A549 (cell line): ENCODE data around the gene PATE2. TPM values are rescaled to one million over a fixed set of nuclear protein-coding genes. Genes with fewer than 3 reads are reported as not detected.

Source experiments
- ATAC-seq, 2 experiments: fragments of 200-7000 bp in 1 of 2; fragments of >200 bp in 1 of 2; cut with Nextera tagmentation in 1 of 2; cut with Tn5 transposase in 1 of 2; 3 replicates each; pipeline versions ENCODE4 v1.8.0 to v1.9.1; 2018 to 2020; ENCODE audit warnings: mild to moderate bottlenecking in 1 of 2, moderate library complexity in 1 of 2
- CTCF ChIA-PET: fragments of 300-600 bp; sonication (Branson Sonifier 250); formaldehyde crosslinking; extraction: SDS; loops from one replicate; lab custom pipeline; 2021; ENCODE audit warnings: antibody characterized with exemption, inconsistent platforms; lab: Yijun Ruan, JAX
- POLR2A ChIA-PET: fragments of 350-600 bp; formaldehyde crosslinking; extraction: SDS; loops from one replicate; lab custom pipeline; 2021; ENCODE audit warnings: antibody characterized with exemption, inconsistent platforms; lab: Yijun Ruan, JAX
- DNase-seq, 2 experiments: peaks; one replicate each; pipeline versions ENCODE4 v3.0.0 to v3.0.0-alpha.2; 2011 to 2016; ENCODE audit warnings: low read depth in 1 of 2, low spot score in 1 of 2
- FAIRE-seq: peaks from 2 replicates; lab custom pipeline; 2011; peaks lifted over from hg19 to GRCh38; lab: Jason Lieb, UNC
- H3K27ac ChIP-seq, 2 experiments: fragments of >200 bp; sonication (Bioruptor Twin); formaldehyde crosslinking; 3 replicates each; pipeline ENCODE4 v1.5.1; 2016 to 2017
- H3K4me1 ChIP-seq: fragments of >200 bp; sonication (Bioruptor Twin); formaldehyde crosslinking; 3 replicates; pipeline ENCODE4 v1.6.1; 2016
- H3K4me2 ChIP-seq: fragments of >200 bp; sonication (Bioruptor Twin); formaldehyde crosslinking; 3 replicates; pipeline ENCODE4 v1.6.1; 2016
- H3K4me3 ChIP-seq: fragments of >200 bp; sonication (Bioruptor Twin); formaldehyde crosslinking; 3 replicates; pipeline ENCODE4 v1.5.1; 2016
- H3K9me3 ChIP-seq: fragments of >200 bp; sonication (Bioruptor Twin); formaldehyde crosslinking; 3 replicates; pipeline ENCODE4 v1.6.1; 2016
- BHLHE40 ChIP-seq: IDR thresholded peaks from 2 replicates; pipeline ENCODE4 v1.6.1; 2012; ENCODE audit warnings: low read depth, low read length, inconsistent platforms
- CBX2 ChIP-seq: fragments of 200-600 bp; sonication (generic); IDR thresholded peaks from 2 replicates; pipeline ENCODE4 v1.6.1; 2016; ENCODE audit warnings: low read depth, mild to moderate bottlenecking, borderline replicate concordance
- CHD2 ChIP-seq: fragments of 150-350 bp; IDR thresholded peaks from 2 replicates; pipeline ENCODE4 v1.6.1; 2014; ENCODE audit warnings: low read length; ENCODE audit not compliant: partially characterized antibody
- FOSB ChIP-seq: fragments of 250-450 bp; sonication (Bioruptor Pico); IDR thresholded peaks from 2 replicates; pipeline ENCODE4 v1.5.0; 2020; ENCODE audit warnings: mild to moderate bottlenecking, moderate library complexity
- FOSL2 ChIP-seq, 2 experiments: fragments of 450-650 bp in 1 of 2; fragments of >200 bp in 1 of 2; sonication (Bioruptor Twin) in 1 of 2; formaldehyde crosslinking; IDR thresholded peaks; 2 replicates each; pipeline versions ENCODE4 v1.5.0 to v1.6.1; 2016 to 2020; ENCODE audit warnings: mild to moderate bottlenecking in 1 of 2, moderate library complexity in 1 of 2
- FOXS1 ChIP-seq: fragments of 250-450 bp; sonication (Bioruptor Pico); IDR thresholded peaks from 2 replicates; pipeline ENCODE4 v1.5.0; 2020; ENCODE audit warnings: mild to moderate bottlenecking, moderate library complexity
- GATA3 ChIP-seq: IDR thresholded peaks from 2 replicates; pipeline ENCODE4 v1.6.1; 2012; ENCODE audit warnings: borderline replicate concordance
- HDAC2 ChIP-seq: fragments of 200-600 bp; sonication (generic); IDR thresholded peaks from 2 replicates; pipeline ENCODE4 v1.6.1; 2016
- KDM5A ChIP-seq: fragments of 200-600 bp; sonication (generic); IDR thresholded peaks from 2 replicates; pipeline ENCODE4 v1.6.1; 2016; ENCODE audit warnings: antibody characterized with exemption, mild to moderate bottlenecking
- MAFK ChIP-seq: fragments of 450-650 bp; IDR thresholded peaks from 2 replicates; pipeline ENCODE4 v1.6.1; 2014; ENCODE audit not compliant: partially characterized antibody
- NPAS2 ChIP-seq: fragments of 250-450 bp; sonication (Bioruptor Pico); IDR thresholded peaks from 2 replicates; pipeline ENCODE4 v1.8.0; 2022; ENCODE audit warnings: mild to moderate bottlenecking, moderate library complexity, borderline replicate concordance
- PHF8 ChIP-seq: fragments of 200-600 bp; sonication (generic); IDR thresholded peaks from 2 replicates; pipeline ENCODE4 v1.6.1; 2016; ENCODE audit warnings: low read depth, mild to moderate bottlenecking, antibody characterized with exemption, moderate library complexity, borderline replicate concordance
- POLR2AphosphoS2 ChIP-seq: conservative IDR thresholded peaks from 2 replicates; pipeline ENCODE4 v1.6.1; 2012; ENCODE audit warnings: low read length, improper control_type of control experiment, inconsistent platforms
- RARB ChIP-seq: fragments of 250-450 bp; sonication (Bioruptor Pico); IDR thresholded peaks from 2 replicates; pipeline ENCODE4 v1.8.0; 2021; ENCODE audit warnings: mild to moderate bottlenecking, moderate library complexity
- RCOR1 ChIP-seq: fragments of 150-350 bp; IDR thresholded peaks from 2 replicates; pipeline ENCODE4 v1.6.1; 2014; ENCODE audit warnings: antibody characterized with exemption, low read length, low read depth
- RFX5 ChIP-seq: fragments of 450-650 bp; IDR thresholded peaks from 2 replicates; pipeline ENCODE4 v1.7.1; 2014; ENCODE audit warnings: antibody characterized with exemption, mild to moderate bottlenecking, moderate library complexity
- RNF2 ChIP-seq: fragments of 200-600 bp; sonication (generic); IDR thresholded peaks from 2 replicates; pipeline ENCODE4 v1.6.1; 2016; ENCODE audit warnings: low read depth, mild to moderate bottlenecking, antibody characterized with exemption, moderate library complexity, borderline replicate concordance
- SREBF2 ChIP-seq: fragments of 450-650 bp; IDR thresholded peaks from 2 replicates; pipeline ENCODE4 v1.6.1; 2014; ENCODE audit warnings: mild to moderate bottlenecking, moderate library complexity
- TP53 ChIP-seq: fragments of 250-450 bp; sonication (Bioruptor Pico); IDR thresholded peaks from 2 replicates; pipeline ENCODE4 v1.5.0; 2021; ENCODE audit warnings: mild to moderate bottlenecking, moderate library complexity
- WGBS: methylation state at CpG from one replicate; pipeline ENCODE4 v1.1.6; 2017; ENCODE audit errors: missing lambda C conversion rate; 5-methylcytosine and 5-hydroxymethylcytosine counted together
- polyA plus RNA-seq, 4 experiments: library from polyadenylated mRNA; depleted of rRNA in 3 of 4; stranded (reverse); fragments of >200 nt; fragmentation: RNase III in 1 of 4; extraction: RNeasy Plus Mini Kit Qiagen cat#74134 plus additional on column Dnase treatment in 1 of 4; gene quantifications; 2 replicates in 3 of 4; 3 replicates in 1 of 4; pipeline ENCODE4 v1.2.3, GENCODE V29; 2011 to 2017
- TF ChIP-seq, protein P1 (sequence below): IDR thresholded peaks from 2 replicates; pipeline ENCODE4 v1.6.1; 2012
- TF ChIP-seq, protein P2 (sequence below): fragments of 150-350 bp; IDR thresholded peaks from 2 replicates; pipeline ENCODE4 v1.6.1; 2014; ENCODE audit warnings: low read depth, mild to moderate bottlenecking, low read length
- TF ChIP-seq, protein P3 (sequence below): fragments of 250-450 bp; sonication (Bioruptor Pico); IDR thresholded peaks from 2 replicates; pipeline ENCODE4 v1.5.0; 2021; ENCODE audit warnings: mild to moderate bottlenecking, moderate library complexity, borderline replicate concordance

PATE2 gene
- polyA plus RNA-seq, 2 of the 4 experiments (the other 2 are of a cell fraction): 0.21 TPM; not detected in 1

DNA sequence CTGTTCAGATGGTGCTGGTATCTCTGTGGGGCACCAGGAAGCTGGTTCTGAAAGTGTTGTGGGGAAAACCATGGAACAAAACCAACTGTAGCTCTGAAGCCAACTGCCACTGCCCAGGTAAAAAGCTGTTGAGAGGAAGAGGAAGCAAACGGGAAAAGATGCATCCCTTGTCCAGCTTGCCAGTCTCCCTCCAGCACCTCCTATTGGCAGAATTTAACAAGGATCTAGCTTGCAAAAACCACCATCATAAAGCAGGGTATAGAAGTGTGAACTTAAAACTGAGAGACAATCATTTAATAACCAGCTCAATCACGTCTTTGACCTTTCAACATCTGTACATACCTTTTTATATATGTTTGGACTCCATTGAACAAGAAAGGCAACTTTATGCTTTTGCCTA, 28.0 kb downstream of the PATE2 start:
- FAIRE-seq: no peak
- 0% methylated on average over 2 of the region's 2 CpGs for WGBS
- no peak overlapping the region for H3K27ac ChIP-seq
- H3K4me2 ChIP-seq: no peak overlapping the region
- ChIA-PET CTCF (interaction anchor here (0.6 kb wide), 1 partner anchor 96 kb away, joined by 3 read pairs; no protein-coding TSS in a partner anchor), POLR2A (no interaction called here)
- H3K4me3 ChIP-seq: no peak overlapping the region
- no peak for ATAC-seq
- H3K9me3 ChIP-seq: no peaks in the 10 kb centered on the region
- TF ChIP-seq TP53 (CRISPR knock-in tag): no peak
- TF ChIP-seq FOXS1 (CRISPR knock-in tag): no peak
- TF ChIP-seq SREBF2: no peak
- TF ChIP-seq POLR2AphosphoS2: no peak
- no peak for TF ChIP-seq HDAC2
- no peak for TF ChIP-seq NPAS2
- no peak for TF ChIP-seq RFX5
- TF ChIP-seq CHD2: no peak
- TF ChIP-seq, protein P1, sequence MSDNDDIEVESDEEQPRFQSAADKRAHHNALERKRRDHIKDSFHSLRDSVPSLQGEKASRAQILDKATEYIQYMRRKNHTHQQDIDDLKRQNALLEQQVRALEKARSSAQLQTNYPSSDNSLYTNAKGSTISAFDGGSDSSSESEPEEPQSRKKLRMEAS: no peak
- TF ChIP-seq RNF2: no peak
- no peak for TF ChIP-seq RARB (CRISPR knock-in tag)
- TF ChIP-seq RCOR1: no peak
- no peak for TF ChIP-seq MAFK
- TF ChIP-seq FOSB: no peak
- TF ChIP-seq, protein P2, sequence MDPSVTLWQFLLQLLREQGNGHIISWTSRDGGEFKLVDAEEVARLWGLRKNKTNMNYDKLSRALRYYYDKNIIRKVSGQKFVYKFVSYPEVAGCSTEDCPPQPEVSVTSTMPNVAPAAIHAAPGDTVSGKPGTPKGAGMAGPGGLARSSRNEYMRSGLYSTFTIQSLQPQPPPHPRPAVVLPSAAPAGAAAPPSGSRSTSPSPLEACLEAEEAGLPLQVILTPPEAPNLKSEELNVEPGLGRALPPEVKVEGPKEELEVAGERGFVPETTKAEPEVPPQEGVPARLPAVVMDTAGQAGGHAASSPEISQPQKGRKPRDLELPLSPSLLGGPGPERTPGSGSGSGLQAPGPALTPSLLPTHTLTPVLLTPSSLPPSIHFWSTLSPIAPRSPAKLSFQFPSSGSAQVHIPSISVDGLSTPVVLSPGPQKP: no peak
- no peak for TF ChIP-seq FOSL2 (IDR thresholded peaks at IDR 0.05)
- no peak for TF ChIP-seq FOSL2 (CRISPR knock-in tag; IDR thresholded peaks at IDR 0.05)
- H3K4me1 ChIP-seq: no peaks in the 10 kb centered on the region
- no peak for DNase-seq

DNA sequence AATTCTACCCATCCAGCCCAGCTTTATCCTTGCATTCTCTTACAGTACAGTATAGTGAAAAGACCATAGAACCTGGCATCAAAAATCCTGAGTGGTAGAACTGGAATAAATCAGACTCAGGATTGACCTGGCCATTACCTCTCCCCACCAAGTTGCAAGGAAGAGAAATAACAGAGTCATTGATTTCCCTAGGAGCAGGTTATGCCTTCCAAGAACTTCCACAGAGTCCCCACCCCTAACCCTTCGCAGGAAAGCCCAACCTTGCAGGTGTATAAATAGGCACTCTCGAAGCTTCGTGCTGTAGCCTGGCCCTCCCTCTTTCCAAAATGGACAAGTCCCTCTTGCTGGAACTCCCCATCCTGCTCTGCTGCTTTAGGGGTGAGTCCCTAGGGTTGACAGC, 32.6 kb downstream of the PATE2 start, which contains the start of gene PATE1:
TSS of gene PATE1 (plus strand) at position 301 of the 400 bp plus-strand sequence. CDS start at position 327, 26 bp downstream.
- no peak for TF ChIP-seq GATA3
- no peak for TF ChIP-seq FOSL2 (IDR thresholded peaks at IDR 0.05)
- TF ChIP-seq FOSL2 (CRISPR knock-in tag; IDR thresholded peaks at IDR 0.05): no peak
- TF ChIP-seq BHLHE40: no peak
- TF ChIP-seq PHF8: no peak
- no peak for TF ChIP-seq CBX2
- TF ChIP-seq KDM5A: no peak
- TF ChIP-seq, protein P3, sequence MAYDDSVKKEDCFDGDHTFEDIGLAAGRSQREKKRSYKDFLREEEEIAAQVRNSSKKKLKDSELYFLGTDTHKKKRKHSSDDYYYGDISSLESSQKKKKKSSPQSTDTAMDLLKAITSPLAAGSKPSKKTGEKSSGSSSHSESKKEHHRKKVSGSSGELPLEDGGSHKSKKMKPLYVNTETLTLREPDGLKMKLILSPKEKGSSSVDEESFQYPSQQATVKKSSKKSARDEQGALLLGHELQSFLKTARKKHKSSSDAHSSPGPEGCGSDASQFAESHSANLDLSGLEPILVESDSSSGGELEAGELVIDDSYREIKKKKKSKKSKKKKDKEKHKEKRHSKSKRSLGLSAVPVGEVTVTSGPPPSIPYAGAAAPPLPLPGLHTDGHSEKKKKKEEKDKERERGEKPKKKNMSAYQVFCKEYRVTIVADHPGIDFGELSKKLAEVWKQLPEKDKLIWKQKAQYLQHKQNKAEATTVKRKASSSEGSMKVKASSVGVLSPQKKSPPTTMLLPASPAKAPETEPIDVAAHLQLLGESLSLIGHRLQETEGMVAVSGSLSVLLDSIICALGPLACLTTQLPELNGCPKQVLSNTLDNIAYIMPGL (CRISPR knock-in tag): no peak
- TF ChIP-seq, all 56 proteins: peak for 0
- ATAC-seq (no peak), DNase-seq (no peak), FAIRE-seq (no peak)
- Histone ChIP-seq H3K9me3 (no peaks in the 10 kb centered on the region), H3K4me1 (no peaks in the 10 kb centered on the region), H3K27ac (no peak within 1 kb of the TSS), H3K4me2 (no peak within 1 kb of the TSS), H3K4me3 (no peak within 1 kb of the TSS)
- ChIA-PET CTCF (no interaction called here), POLR2A (no interaction called here)
- 0% methylated on average over 3 of the region's 3 CpGs for WGBS

DNA sequence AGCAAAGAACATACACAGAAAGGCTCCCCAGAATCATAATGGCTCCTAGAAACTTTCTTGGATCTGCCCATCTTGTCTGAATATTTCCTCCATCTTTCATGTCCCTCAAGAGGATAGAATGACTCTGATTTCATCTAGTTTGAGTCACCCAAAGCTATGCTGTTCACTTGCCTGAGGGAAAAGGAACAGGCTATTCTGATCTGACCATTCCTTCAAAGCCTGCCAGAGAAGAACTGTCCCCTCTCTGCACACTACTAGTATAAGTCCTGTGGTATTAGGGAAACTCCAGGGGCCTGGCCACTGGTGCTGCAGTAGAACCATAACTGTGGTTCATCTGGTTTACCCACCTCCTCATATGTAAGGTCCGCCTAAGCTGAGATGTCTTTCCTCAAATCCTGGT, 34.9 kb downstream of the PATE2 start:
- no peak overlapping the region for H3K27ac ChIP-seq
- CTCF ChIA-PET: no interaction called here
- POLR2A ChIA-PET: no interaction called here
- FAIRE-seq (no peak), ATAC-seq (no peak), DNase-seq (no peak)
- TF ChIP-seq MAFK: no peak
- TF ChIP-seq POLR2AphosphoS2: no peak
- no peak overlapping the region for H3K4me2 ChIP-seq
- H3K9me3 ChIP-seq: no peaks in the 10 kb centered on the region
- 0% methylated on average over 1 of the region's 1 CpG for WGBS
- no peak overlapping the region for H3K4me3 ChIP-seq
- H3K4me1 ChIP-seq: no peaks in the 10 kb centered on the region
